Fibroblast of mammary gland (primary cell): Measurements from ENCODE around the gene NCBP2.

Experiments used
- DNase-seq: peaks from one replicate; pipeline ENCODE4 v3.0.0-alpha.2; 2010; ENCODE audit warnings: low read depth
- H3K4me3 ChIP-seq: 2 replicates; pipeline ENCODE4 v1.5.1; 2011; ENCODE audit warnings: low read depth, mild to moderate bottlenecking, low read length, moderate library complexity; ENCODE audit not compliant: control insufficient read depth
- TF ChIP-seq, protein P1 (sequence below): conservative IDR thresholded peaks from 2 replicates; pipeline ENCODE4 v1.5.1; 2011; ENCODE audit warnings: low read depth, low read length, inconsistent platforms; ENCODE audit not compliant: control insufficient read depth, insufficient read depth

NCBP2 gene

GRCh38 chr3:196968233-196969133 is 26.2 kb upstream of the NCBP2 start, which contains the start of gene PIGZ:
PIGZ (minus strand) TSS chr3:196968833; CDS start chr3:196952031, 16,802 bp downstream.
- peak; percentile 28 for DNase-seq
- peak within 1 kb of the TSS; percentile 58 for H3K4me3 ChIP-seq
- TF ChIP-seq, protein P1, sequence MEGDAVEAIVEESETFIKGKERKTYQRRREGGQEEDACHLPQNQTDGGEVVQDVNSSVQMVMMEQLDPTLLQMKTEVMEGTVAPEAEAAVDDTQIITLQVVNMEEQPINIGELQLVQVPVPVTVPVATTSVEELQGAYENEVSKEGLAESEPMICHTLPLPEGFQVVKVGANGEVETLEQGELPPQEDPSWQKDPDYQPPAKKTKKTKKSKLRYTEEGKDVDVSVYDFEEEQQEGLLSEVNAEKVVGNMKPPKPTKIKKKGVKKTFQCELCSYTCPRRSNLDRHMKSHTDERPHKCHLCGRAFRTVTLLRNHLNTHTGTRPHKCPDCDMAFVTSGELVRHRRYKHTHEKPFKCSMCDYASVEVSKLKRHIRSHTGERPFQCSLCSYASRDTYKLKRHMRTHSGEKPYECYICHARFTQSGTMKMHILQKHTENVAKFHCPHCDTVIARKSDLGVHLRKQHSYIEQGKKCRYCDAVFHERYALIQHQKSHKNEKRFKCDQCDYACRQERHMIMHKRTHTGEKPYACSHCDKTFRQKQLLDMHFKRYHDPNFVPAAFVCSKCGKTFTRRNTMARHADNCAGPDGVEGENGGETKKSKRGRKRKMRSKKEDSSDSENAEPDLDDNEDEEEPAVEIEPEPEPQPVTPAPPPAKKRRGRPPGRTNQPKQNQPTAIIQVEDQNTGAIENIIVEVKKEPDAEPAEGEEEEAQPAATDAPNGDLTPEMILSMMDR = no peak

DNA sequence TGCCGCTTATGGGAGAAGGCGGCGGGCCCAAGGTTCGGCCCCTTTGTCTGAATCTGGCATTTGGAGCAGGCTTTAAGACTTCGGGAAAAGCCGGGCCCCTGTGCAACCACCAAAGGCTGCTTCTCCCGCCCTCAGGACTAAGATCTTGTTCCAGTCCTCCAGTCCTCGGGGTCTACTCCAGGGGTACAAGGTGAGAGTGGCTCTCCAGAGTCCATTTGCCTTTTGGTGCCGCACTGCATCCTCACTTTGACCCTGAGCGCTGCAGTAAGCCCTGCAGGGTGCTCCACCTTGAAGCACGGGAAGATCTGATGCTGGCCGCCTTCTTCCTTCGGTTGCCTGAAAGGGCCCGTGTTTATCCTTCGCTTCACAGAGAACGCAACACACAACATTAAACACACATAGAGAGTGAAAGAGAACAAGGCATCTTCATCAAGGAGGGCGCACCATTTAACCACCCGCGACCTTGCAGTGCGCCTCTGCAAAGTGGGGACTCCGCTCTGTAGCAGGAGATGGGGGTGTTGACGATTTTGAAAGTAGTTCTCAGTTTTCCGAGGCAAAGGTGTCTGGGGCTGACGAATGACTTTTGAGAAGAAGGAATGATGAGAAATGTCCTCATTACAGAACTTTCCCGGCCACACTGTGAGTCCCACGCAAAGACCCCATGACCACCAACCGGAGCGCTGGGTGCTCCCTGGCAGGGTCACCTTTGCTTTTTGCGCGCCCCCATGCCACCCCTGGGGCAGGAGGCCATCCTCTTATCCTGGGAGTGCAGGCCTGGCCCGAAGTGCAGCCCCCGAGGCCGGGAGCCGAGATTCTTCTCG is 25.3 kb upstream of the NCBP2 start:
- TF ChIP-seq, protein P1 = no peak
- DNase-seq = no peak
- H3K4me3 ChIP-seq = peak overlapping the region; percentile 58

DNA sequence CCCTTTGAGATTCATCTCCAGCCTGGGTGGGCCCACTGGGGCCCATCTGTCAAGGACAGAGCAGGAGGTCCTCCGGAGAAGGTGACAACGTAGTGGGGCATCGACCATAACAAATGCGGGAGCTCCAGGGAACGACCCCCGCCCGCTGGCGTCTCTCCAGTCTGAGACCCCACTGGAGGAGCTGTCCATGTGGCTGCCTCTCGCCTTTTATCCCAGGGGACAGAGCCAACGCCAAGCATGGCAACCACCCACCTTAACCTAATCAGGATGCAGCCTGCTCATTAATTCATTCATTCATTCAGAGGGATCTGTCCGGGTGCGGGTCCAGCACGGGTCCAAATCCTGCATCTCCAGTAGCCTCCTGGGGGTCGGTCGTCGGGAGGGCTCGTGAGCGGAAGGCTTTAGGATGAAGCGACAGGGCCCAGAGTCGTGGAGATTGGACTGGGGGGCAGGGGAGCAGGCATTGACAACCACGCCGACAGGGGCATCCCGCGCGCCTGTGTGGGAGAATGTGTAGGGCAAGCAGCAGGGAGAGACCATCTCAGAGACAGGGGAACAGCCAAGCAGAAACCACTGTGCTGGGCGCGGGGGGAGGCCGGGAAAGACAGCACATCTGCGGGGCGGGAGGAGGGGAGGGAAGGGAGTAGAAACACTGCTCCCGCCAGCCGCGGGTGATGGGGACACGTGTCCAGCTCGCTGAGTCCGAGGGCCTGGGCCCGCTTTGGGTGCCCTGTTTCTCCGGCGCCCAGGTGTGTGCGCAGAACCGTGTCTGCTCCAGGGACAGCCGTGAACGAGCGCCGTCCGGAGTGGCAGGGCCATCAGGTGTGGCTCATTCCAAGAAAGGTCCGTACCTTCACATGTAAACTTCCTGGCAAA is 24.4 kb upstream of the NCBP2 start:
- DNase-seq = no peak
- TF ChIP-seq, protein P1 = no peak
- no peak overlapping the region for H3K4me3 ChIP-seq

GRCh38 chr3:196965804-196966173 is 23.5 kb upstream of the NCBP2 start:
- no peak overlapping the region for H3K4me3 ChIP-seq
- TF ChIP-seq, protein P1 = no peak
- DNase-seq = no peak

GRCh38 chr3:196965112-196965803 is 22.9 kb upstream of the NCBP2 start:
- DNase-seq = no peak
- no peak overlapping the region for H3K4me3 ChIP-seq
- TF ChIP-seq, protein P1 = no peak
